GM21723 (cell line): ENCODE measurements around the gene ASB4.
"Not testable (repeated sequence)": the region's sequence is repeated elsewhere in the genome, so short reads cannot be mapped to it uniquely, and the experiment has no call there.

Experiments
- ATAC-seq: cut with Tn5 transposase; IDR thresholded peaks from one replicate; pipeline ENCODE4 v1.9.1; 2021; ENCODE audit warnings: mild to moderate bottlenecking, moderate library complexity; ENCODE audit not compliant: unreplicated experiment

Gene ASB4

GRCh38 chr7:95485391-95486123, at the start of gene ASB4:
Gene ASB4 (plus strand): TSS chr7:95485943. CDS start chr7:95485972, 29 bp downstream.
- ATAC-seq = no peak

- no peak for ATAC-seq
These were observed 49.3 kb upstream of the ASB4 start for GRCh38 chr7:95436407-95436806.

- no peak for ATAC-seq
These were observed 45.2 kb upstream of the ASB4 start for GRCh38 chr7:95440394-95441038.

GRCh38 chr7:95441042-95441823, 44.5 kb upstream of the ASB4 start:
- no peak for ATAC-seq

GRCh38 chr7:95444796-95445195, 40.9 kb upstream of the ASB4 start:
- no peak for ATAC-seq

- ATAC-seq = no peak
These were observed 39.1 kb upstream of the ASB4 start for GRCh38 chr7:95446618-95447017.

GRCh38 chr7:95454438-95455045, 31.2 kb upstream of the ASB4 start:
- peak; percentile 75 for ATAC-seq

- ATAC-seq = no peak
These were observed 27.8 kb upstream of the ASB4 start for GRCh38 chr7:95457947-95458346.

- not testable (repeated sequence) for ATAC-seq
These were observed 25.1 kb upstream of the ASB4 start for GRCh38 chr7:95460653-95461052.

- ATAC-seq = no peak
These were observed 17.7 kb upstream of the ASB4 start for GRCh38 chr7:95467912-95468607.

GRCh38 chr7:95469187-95469586, 16.6 kb upstream of the ASB4 start:
- ATAC-seq = no peak

- ATAC-seq = no peak
These were observed 15.9 kb upstream of the ASB4 start for GRCh38 chr7:95469848-95470247.

- peak; percentile 98 for ATAC-seq
These were observed 15.3 kb upstream of the ASB4 start for GRCh38 chr7:95470452-95470851.

GRCh38 chr7:95471071-95471470, 14.7 kb upstream of the ASB4 start:
- ATAC-seq = no peak

GRCh38 chr7:95472581-95473161, 13.1 kb upstream of the ASB4 start:
- no peak for ATAC-seq

- no peak for ATAC-seq
These were observed 12.3 kb upstream of the ASB4 start for GRCh38 chr7:95473276-95473985.

GRCh38 chr7:95476072-95476847, 9.5 kb upstream of the ASB4 start:
- ATAC-seq = no peak

GRCh38 chr7:95476904-95477594, 8.7 kb upstream of the ASB4 start:
- peak; percentile 85 for ATAC-seq
